IMR-90 (cell line): ENCODE measurements around the gene GAGE12J. TPM values are rescaled to one million over a fixed set of nuclear protein-coding genes. Genes with fewer than 3 reads are reported as not detected.
A peak's percentile ranks its signal among the peaks of the same experiment; 100 is the strongest.
"Not testable (repeated sequence)": the region's sequence is repeated elsewhere in the genome, so short reads cannot be mapped to it uniquely, and the experiment has no call there.

ENCODE experiments used
- ATAC-seq: fragments of 200-7000 bp; cut with Tn5 transposase; 2 replicates; pipeline ENCODE4 v1.9.1; 2020; ENCODE audit warnings: low read depth, mild to moderate bottlenecking, moderate library complexity
- BruUV-seq: library from RNA; stranded (reverse); fragments of 400-500 nt; replicated peaks from 2 replicates; lab custom pipeline; 2021; lab: Mats Ljungman, UMichigan
- CTCF ChIA-PET: fragments of 300-600 bp; formaldehyde crosslinking; extraction: SDS; loops from one replicate; lab custom pipeline; 2021; ENCODE audit warnings: antibody characterized with exemption; lab: Yijun Ruan, JAX
- POLR2A ChIA-PET: fragments of 300-600 bp; sonication (Branson Sonifier 250); formaldehyde crosslinking; loops from one replicate; lab custom pipeline; 2022; ENCODE audit warnings: antibody characterized with exemption; ENCODE audit not compliant: unreplicated experiment; lab: Charles Lee
- DNase-seq: peaks from one replicate; pipeline ENCODE4 v3.0.0; 2013
- H2AFZ ChIP-seq: replicated peaks from 2 replicates; pipeline ENCODE3; 2013; ENCODE audit warnings: low read length, mild to moderate bottlenecking; ENCODE audit not compliant: poor library complexity
- H2AK5ac ChIP-seq: 2 replicates; pipeline ENCODE4 v1.6.1; 2013; ENCODE audit warnings: low read depth, low read length, inconsistent platforms
- H2AK9ac ChIP-seq: replicated peaks from 2 replicates; pipeline ENCODE3; 2013; ENCODE audit warnings: mild to moderate bottlenecking, low read depth, low read length, moderate library complexity; ENCODE audit not compliant: poor library complexity
- H2BK120ac ChIP-seq: 2 replicates; pipeline ENCODE4 v1.6.1; 2013; ENCODE audit warnings: low read depth, low read length, inconsistent platforms
- H2BK15ac ChIP-seq: 3 replicates; pipeline ENCODE4 v1.6.1; 2013; ENCODE audit warnings: low read depth, low read length, inconsistent platforms
- H2BK20ac ChIP-seq: 2 replicates; pipeline ENCODE4 v1.6.1; 2013; ENCODE audit warnings: low read depth, mild to moderate bottlenecking, inconsistent platforms, low read length, moderate library complexity
- H2BK5ac ChIP-seq: 2 replicates; pipeline ENCODE4 v1.6.1; 2013; ENCODE audit warnings: mild to moderate bottlenecking, low read depth, low read length, inconsistent platforms; ENCODE audit not compliant: poor library complexity, severe bottlenecking
- H3K14ac ChIP-seq: replicated peaks from 2 replicates; pipeline ENCODE4 v1.6.1; 2013; ENCODE audit warnings: low read depth, low read length, inconsistent platforms
- H3K18ac ChIP-seq: 2 replicates; pipeline ENCODE4 v1.6.1; 2013; ENCODE audit warnings: low read depth, low read length, control low read depth
- H3K23ac ChIP-seq: 2 replicates; pipeline ENCODE4 v1.6.1; 2013; ENCODE audit warnings: low read depth, low read length, inconsistent platforms
- H3K27ac ChIP-seq: 2 replicates; pipeline ENCODE4 v1.5.1; 2013; ENCODE audit warnings: mild to moderate bottlenecking, control low read depth, low read length; ENCODE audit not compliant: insufficient read depth
- H3K27me3 ChIP-seq: 2 replicates; pipeline ENCODE4 v1.6.1; 2013; ENCODE audit warnings: low read length; ENCODE audit not compliant: control insufficient read depth, insufficient read depth
- H3K36me3 ChIP-seq: 2 replicates; pipeline ENCODE4 v1.6.1; 2013; ENCODE audit warnings: low read length, mixed read lengths; ENCODE audit not compliant: control insufficient read depth, insufficient read depth
- H3K4ac ChIP-seq: 2 replicates; pipeline ENCODE4 v1.6.1; 2013; ENCODE audit warnings: low read depth, low read length, inconsistent platforms
- H3K4me1 ChIP-seq: 2 replicates; pipeline ENCODE4 v1.6.1; 2013; ENCODE audit warnings: low read length, mixed read lengths; ENCODE audit not compliant: control insufficient read depth, insufficient read depth
- H3K4me2 ChIP-seq: 2 replicates; pipeline ENCODE4 v1.6.1; 2013; ENCODE audit warnings: low read depth, mild to moderate bottlenecking, control low read depth, low read length, moderate library complexity
- H3K4me3 ChIP-seq: 2 replicates; pipeline ENCODE4 v1.5.1; 2013; ENCODE audit warnings: low read depth, mild to moderate bottlenecking, control low read depth, low read length, moderate library complexity; ENCODE audit not compliant: insufficient read depth
- H3K56ac ChIP-seq: 2 replicates; pipeline ENCODE4 v1.6.1; 2013; ENCODE audit warnings: low read length, inconsistent platforms; ENCODE audit not compliant: insufficient read depth; ENCODE audit errors: extremely low read depth
- H3K79me1 ChIP-seq, 2 experiments: 2 replicates each; pipeline ENCODE4 v1.6.1; 2013; ENCODE audit warnings: low read length in 2 of 2, inconsistent platforms in 1 of 2, low read depth in 1 of 2
- H3K9ac ChIP-seq: 2 replicates; pipeline ENCODE4 v1.6.1; 2013; ENCODE audit warnings: low read depth, low read length, control low read depth
- H3K9me1 ChIP-seq: 2 replicates; pipeline ENCODE4 v1.6.1; 2013; ENCODE audit warnings: low read length, inconsistent platforms; ENCODE audit not compliant: insufficient read depth
- H3K9me3 ChIP-seq: 2 replicates; pipeline ENCODE4 v1.6.1; 2013; ENCODE audit warnings: low read length; ENCODE audit not compliant: control insufficient read depth, insufficient read depth
- H4K20me1 ChIP-seq: 2 replicates; pipeline ENCODE4 v1.6.1; 2013; ENCODE audit warnings: low read length, inconsistent platforms; ENCODE audit not compliant: insufficient read depth
- H4K5ac ChIP-seq: 2 replicates; pipeline ENCODE4 v1.6.1; 2013; ENCODE audit warnings: mild to moderate bottlenecking, low read depth, low read length, control low read depth
- H4K8ac ChIP-seq, 2 experiments: 2 replicates each; pipeline ENCODE4 v1.6.1; 2013; ENCODE audit warnings: low read depth in 2 of 2, low read length in 2 of 2, control low read depth in 1 of 2, inconsistent platforms in 1 of 2
- H4K91ac ChIP-seq: 2 replicates; pipeline ENCODE4 v1.6.1; 2013; ENCODE audit warnings: low read depth, low read length, inconsistent platforms; ENCODE audit not compliant: insufficient read depth
- WGBS, 2 experiments: methylation state at CpG; one replicate each; pipeline versions ENCODE4 v1.1.5 to v1.1.7; 2013; ENCODE audit warnings: missing lambda C conversion rate in 2 of 2; ENCODE audit not compliant: insufficient read length in 1 of 2; ENCODE audit errors: extremely low coverage in 2 of 2; 5-methylcytosine and 5-hydroxymethylcytosine counted together
- dilution Hi-C: fragments of 300-500 bp; cut with HindIII; formaldehyde crosslinking; loops from one replicate; pipeline ENCODE4 v1.14.3; 2018; ENCODE audit warnings: low sequenced_read_pairs; ENCODE audit not compliant: unreplicated experiment
- in situ Hi-C: fragments of 300-500 bp; cut with MboI; formaldehyde crosslinking; loops from 3 replicates; pipeline ENCODE4 v1.14.3; 2019; ENCODE audit warnings: low sequenced_read_pairs, inconsistent platforms, mixed read lengths
- intact Hi-C: fragments of 100-400 bp; cut with micrococcal nuclease; formaldehyde crosslinking; loops from 2 replicates; pipeline ENCODE4 v1.10.0; 2022
- polyA plus RNA-seq, 3 experiments: library from polyadenylated mRNA; depleted of rRNA; stranded (reverse); fragments of >200 nt; gene quantifications; 2 replicates each; pipeline ENCODE4 v1.2.3, GENCODE V29; 2012; ENCODE audit warnings: low replicate concordance in 1 of 3
- total RNA-seq: library from RNA; depleted of rRNA; stranded (reverse); fragments of >200 nt; gene quantifications from 2 replicates; pipeline ENCODE4 v1.2.3, GENCODE V29; 2012

Gene GAGE12J
- total and polyA plus RNA-seq, 2 of the 4 experiments (the other 2 are of a cell fraction): not detected

GRCh38 chrX:49322266-49322665 lies 429 bp downstream of the GAGE12J start:
- BruUV-seq, H4K20me1 ChIP-seq, H2AK9ac ChIP-seq, H4K91ac ChIP-seq, H3K9me1 ChIP-seq, H3K23ac ChIP-seq, H4K8ac ChIP-seq, POLR2A ChIA-PET, H4K5ac ChIP-seq, H3K56ac ChIP-seq, H2AK5ac ChIP-seq, H3K4ac ChIP-seq, intact Hi-C loops, H3K18ac ChIP-seq, H2BK5ac ChIP-seq, H2AFZ ChIP-seq, H2BK15ac ChIP-seq, H2BK120ac ChIP-seq, H3K4me3 ChIP-seq, ATAC-seq, H3K14ac ChIP-seq, H3K36me3 ChIP-seq, H3K4me1 ChIP-seq, H3K79me1 ChIP-seq, DNase-seq, H3K27me3 ChIP-seq, H3K27ac ChIP-seq, CTCF ChIA-PET, H3K9me3 ChIP-seq, H3K9ac ChIP-seq, H3K4me2 ChIP-seq, in situ Hi-C loops, H2BK20ac ChIP-seq, dilution Hi-C loops: not testable (repeated sequence)
- no CpG with 5 or more reads among the region's 27 CpGs for WGBS, 2 experiments

GRCh38 chrX:49323735-49324134 lies 1.9 kb downstream of the GAGE12J start:
- H3K27me3 ChIP-seq, H2BK20ac ChIP-seq, H3K9me1 ChIP-seq, in situ Hi-C loops, H3K18ac ChIP-seq, H2BK15ac ChIP-seq, ATAC-seq, H2AK9ac ChIP-seq, H3K9me3 ChIP-seq, BruUV-seq, dilution Hi-C loops, H3K4me1 ChIP-seq, POLR2A ChIA-PET, H3K9ac ChIP-seq, H3K27ac ChIP-seq, H4K20me1 ChIP-seq, H3K23ac ChIP-seq, H3K4me3 ChIP-seq, H2AFZ ChIP-seq, H2BK120ac ChIP-seq, H2AK5ac ChIP-seq, DNase-seq, H3K56ac ChIP-seq, H3K79me1 ChIP-seq, H4K8ac ChIP-seq, H4K5ac ChIP-seq, H4K91ac ChIP-seq, H3K36me3 ChIP-seq, intact Hi-C loops, H3K4ac ChIP-seq, H3K14ac ChIP-seq, H3K4me2 ChIP-seq, CTCF ChIA-PET: not testable (repeated sequence)
- H2BK5ac ChIP-seq: peak overlapping the region; percentile 30
- no CpG with 5 or more reads among the region's 7 CpGs for WGBS, 2 experiments
